ENCODE measurements around the gene SYNC.

The SYNC gene

DNA sequence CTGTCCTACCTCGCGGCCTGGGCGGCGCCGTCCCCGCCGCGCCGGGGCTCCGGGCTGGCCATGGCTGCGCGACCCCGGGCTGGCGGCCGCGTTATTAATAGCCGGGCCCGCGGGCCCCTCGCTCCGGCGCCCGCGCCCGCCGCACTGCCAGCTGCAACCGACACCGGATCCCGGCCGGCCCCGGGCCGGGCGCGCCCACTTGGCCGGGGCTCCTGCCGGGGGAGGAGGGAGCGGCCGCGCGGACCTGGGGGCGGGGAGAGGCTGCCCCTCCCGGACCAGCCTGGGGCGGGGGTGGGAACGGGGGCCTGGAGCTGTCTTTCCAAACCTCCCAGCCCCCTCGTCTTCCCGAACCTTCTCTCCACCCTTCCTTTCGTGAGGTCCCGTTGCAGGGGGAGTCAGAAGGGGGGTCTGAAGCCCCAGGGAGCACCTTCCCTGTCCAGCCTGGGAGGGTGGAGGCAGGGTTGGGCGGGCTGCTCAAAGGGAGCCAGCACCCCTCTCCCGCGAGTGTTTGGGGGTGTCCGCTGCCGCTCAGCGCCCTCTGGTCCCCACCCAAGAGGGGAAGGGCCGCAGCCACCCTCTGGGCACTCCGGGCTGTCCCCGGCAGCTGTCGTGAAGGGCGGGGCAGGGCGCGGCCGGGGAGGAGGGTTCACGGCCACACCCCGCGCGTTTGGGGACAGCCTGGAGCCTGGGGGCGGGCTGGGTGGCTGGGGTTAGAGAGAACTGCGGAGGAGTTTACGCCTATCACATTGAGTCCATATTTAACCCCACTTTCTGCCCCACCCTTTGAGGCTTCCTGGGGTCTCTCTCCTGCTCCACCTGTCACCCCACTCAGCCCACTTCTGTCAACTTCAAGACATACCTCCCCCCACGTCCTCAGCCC, at the start of gene SYNC:
Gene SYNC, minus strand, starts transcription at position 172 of the 880 bp plus-strand sequence. Its CDS starts 110 bp downstream, at position 62.
- in situ Hi-C loops (cut with MboI; ENCODE audit: low sequenced_read_pairs), result no loop called here

DNA sequence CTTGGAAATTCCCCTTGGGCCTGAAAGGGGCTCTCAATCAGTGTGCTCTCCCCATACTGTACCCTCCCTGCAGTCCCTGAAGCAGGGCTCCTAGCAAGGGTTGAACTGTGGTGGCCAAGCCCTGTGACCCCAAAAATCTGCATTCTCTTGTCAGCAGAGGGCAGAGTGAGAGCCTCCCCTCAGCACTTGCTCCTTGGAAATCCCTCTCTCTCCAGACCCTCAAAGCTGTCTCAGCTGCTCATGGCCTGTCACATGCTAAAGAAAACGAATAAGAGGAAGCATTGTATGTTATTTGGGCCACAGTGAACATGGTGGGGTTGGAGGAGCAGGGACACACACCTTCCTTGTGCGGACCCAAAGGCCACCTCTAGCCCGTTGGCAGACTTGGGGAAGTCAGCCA, 47.2 kb upstream of the SYNC start:
- in situ Hi-C loops (cut with MboI; ENCODE audit: low sequenced_read_pairs), result no loop called here

DNA sequence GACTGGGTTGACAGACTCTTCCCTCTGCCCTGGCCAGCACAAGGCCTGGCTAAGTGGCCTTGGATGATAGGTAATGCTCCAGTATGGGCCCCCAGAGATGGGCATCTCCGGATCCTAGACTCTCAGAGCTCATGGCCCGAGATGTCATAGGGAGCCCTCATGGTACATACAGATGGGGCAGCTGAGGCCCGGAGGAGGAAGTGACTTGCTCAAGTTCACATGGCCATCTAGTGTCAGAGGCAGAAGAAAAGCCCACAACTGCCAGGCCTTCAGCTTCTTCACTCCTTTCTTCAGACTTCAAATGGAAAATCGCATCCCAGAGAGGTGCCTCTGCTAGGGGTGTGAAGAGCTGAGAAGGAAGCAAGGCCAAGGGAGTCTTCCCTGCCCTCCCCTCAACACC, 46.8 kb upstream of the SYNC start:
- in situ Hi-C loops (cut with MboI; ENCODE audit: low sequenced_read_pairs), result no loop called here

DNA sequence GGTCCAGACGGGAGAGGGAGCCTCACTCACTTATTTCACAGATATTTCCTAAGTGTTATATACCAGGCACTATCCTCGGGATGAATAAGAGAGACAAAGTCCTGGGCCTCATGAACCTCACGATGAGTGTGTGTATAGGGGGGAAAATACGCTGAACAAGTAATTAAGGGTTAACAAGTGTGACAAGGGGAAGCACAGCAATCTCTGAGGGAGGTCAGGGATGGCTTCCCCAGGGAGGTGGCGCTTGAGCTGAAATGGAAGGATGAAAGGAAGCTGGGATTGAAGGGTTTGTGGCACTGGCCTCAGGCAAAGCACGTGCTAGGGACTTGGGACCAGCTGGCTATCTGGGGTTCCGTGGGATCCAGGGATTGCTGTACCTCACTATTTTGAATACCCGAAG, 46.4 kb upstream of the SYNC start:
- in situ Hi-C loops (cut with MboI; ENCODE audit: low sequenced_read_pairs), result no loop called here

DNA sequence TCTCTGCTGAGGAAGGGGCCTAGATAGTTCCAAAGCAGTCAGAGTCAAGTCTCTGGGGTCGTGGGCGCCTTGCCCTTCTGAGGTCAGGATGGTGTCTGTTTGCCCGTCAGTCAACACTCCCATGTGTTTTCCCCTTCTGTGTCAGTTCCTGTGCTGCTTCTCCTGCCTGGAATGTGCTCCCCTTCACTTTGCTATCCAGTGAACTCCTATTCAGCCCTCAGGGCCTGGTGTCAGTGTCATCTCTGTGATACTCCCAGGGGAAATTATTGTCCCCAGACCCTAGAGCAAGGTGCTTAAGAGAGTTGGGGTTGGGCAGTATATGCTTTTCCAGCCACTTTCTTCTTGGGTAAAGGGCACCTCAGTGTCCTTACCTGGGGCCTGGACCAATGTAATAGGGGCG, 45.8 kb upstream of the SYNC start:
- in situ Hi-C loops (cut with MboI; ENCODE audit: low sequenced_read_pairs), result no loop called here

DNA sequence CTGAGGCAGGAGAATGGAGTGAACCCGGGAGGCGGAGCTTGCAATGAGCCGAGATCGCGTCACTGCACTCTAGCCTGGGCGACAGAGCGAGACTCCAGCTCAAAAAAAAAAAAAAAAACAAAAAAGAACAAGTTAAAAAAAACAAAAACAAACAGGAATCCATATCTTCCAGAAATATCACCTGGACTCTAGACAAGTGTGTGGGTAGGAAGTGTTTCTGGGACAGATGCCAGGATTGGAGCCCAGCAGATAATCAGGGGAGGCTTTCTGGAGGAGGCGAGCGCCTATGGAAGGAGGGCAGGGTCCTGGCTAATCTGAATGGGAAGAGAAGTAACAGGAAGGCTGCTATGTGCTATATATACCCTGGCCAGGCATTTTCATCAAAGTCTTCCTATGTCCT, 43.6 kb upstream of the SYNC start:
- in situ Hi-C loops (cut with MboI; ENCODE audit: low sequenced_read_pairs), result no loop called here

DNA sequence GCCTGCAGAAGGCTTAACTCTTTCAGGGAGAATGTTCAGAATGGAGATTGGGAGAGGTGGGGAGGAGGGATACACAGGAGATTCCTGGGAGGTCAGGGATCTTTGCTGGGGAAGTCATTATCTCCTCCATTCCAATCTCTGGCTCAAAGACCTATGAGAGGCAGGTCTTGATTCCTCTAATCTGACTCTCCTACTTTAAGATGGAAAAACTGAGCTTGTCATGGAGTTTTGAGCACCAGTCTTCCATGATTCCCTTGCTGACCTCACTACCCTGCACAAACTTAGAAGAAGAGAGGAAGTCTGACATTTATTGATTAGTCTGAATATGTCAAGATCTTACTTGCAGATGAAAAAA, 41.5 kb upstream of the SYNC start:
- in situ Hi-C loops (cut with MboI; ENCODE audit: low sequenced_read_pairs), result no loop called here

DNA sequence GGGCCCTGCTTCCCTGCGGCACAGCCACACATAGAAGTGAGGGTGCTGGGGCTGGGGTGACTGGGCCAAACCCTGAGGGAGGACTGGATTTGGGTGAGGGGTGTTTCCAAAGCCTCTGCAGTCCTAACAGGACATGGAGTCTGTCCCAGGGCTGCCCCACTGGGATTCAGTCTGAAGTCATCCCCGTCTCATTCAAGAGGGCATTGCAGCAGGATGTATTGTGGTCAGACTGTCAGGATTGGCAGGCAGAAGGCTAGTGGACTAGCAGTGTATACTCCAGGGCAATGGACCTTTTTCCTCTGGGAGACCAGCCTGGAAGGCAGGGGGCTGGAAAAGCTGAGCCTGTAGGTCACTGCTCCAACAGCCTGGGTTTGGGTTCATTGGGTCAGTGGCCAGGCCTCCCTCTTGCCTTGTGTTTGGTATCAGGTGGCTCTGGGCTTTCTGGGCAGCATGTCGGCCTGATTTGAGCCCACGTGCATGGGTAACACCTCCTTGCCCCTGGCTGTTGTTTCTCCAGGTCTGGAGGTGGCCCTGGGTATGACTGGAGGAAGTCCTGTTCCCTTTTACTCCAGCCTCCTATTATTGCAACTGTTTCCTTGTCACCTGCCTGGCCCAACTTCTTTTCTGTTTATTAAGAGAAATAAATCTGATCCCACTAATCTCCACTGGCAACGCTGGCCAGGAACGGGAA, 41.0 kb upstream of the SYNC start:
- in situ Hi-C loops (cut with MboI; ENCODE audit: low sequenced_read_pairs), result no loop called here

DNA sequence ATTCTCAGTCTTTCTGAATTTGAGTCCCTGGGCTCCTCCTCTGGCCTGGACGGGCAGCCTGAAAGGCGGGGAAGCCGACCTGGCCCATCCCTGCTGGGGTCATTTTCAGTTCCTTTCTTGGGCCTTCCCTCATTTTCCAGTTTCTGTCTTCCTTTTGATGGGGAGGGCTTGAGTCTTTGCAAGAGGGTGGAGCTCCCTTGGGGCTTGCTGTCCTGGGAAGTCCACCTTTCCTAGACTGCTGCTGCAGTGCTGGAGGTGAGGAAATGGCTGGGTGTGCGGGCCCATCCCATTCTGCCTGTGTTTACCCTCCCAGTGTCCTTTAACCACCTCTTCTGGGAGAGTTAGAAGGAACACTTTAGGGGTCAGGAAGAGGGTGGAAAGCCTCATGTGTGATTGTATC, 40.4 kb upstream of the SYNC start:
- in situ Hi-C loops (cut with MboI; ENCODE audit: low sequenced_read_pairs), result no loop called here

DNA sequence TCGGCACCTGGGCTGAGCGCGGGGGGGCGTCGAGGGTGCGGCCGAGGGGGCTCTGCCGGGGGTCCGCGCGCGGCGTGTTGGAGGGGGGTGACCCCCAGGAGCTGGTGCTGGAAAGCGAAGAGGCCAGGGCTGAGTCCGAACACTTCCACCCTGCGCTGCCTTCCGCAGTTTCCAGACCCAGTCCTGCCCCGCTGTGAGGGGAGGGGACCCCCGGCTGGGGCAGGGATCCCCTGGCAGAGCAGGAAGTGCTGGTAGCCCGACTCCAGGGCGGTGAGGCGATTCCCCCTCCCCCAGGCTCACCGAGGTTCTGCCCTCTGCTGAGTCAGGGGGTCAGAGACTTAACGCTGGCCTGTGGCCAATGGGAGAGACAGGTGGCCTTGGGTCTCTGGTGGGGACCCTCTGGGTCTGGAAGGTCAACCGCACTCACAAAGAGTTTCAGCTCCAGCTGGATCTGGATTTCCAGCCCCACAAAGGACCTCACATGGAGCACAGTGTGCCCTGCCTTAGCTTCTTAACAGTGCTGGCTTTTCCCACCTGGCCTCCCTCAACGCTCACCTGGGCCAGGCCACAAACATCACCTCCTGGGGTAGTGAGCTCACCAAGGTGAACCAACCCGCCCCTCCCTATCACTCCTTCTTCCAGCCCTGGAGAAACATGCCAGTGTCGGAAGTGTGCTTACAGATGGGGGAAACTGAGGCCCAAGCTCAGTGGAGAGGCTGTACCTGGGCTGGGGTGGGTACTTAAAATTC, 39.8 kb upstream of the SYNC start:
- in situ Hi-C loops (cut with MboI; ENCODE audit: low sequenced_read_pairs), result no loop called here

DNA sequence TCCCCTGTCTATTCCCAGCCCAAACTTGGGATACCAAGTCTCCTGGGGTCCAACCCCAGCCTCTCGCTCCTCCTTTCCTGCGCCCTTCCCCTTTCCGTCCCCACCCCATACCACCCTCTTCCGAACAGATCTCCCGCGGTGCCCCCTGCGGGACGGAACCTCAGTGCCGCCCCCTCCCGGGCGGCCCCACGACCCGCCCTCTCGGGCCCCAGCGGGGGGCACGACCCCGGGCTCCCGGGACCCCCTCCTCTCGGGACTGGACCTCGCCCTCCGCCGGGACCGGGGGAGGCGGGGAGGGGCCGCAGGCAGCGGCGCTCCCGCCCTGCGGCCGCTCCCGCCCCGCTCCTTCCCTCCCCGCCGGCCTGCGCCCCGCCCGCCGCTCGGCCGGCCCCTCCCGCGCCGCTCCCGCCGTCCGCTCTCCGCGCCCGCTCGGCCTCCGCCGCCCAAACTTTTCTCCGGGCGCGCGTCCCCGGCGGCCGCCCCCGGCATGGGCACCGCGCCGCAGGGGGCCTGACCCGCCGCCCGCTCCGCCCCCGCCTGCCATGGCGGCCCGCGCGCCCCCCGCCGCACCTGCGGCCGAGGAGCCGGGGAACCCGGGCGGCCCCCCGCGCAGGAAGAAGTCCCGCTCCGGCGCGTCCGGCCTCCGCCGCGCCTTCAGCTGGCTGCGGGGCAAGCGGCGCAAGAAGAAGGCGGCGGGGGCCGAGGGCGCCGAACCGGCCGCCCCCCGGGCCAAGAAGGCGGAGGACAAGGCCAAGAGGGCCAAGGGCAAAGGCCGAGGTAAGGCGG, 39.0 kb upstream of the SYNC start:
- in situ Hi-C loops (cut with MboI; ENCODE audit: low sequenced_read_pairs), result no loop called here

DNA sequence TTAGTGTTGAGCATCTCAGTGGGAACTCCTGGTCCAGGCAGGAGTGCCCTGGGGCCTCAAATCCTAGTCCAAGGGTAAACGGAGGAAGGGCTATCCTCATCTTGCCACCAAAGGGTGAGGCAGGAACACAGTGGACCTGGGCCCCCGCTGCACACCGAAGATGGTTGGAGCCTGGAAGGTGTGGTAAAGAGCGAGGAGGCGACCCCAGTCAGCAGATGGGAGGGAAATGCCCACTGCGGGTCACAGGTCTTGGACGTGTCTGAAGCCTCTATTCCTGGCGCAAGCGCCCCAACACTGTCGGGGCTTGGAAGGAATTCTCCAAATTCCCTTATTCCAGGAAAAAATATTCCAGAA, 38.5 kb upstream of the SYNC start:
- in situ Hi-C loops (cut with MboI; ENCODE audit: low sequenced_read_pairs), result no loop called here

DNA sequence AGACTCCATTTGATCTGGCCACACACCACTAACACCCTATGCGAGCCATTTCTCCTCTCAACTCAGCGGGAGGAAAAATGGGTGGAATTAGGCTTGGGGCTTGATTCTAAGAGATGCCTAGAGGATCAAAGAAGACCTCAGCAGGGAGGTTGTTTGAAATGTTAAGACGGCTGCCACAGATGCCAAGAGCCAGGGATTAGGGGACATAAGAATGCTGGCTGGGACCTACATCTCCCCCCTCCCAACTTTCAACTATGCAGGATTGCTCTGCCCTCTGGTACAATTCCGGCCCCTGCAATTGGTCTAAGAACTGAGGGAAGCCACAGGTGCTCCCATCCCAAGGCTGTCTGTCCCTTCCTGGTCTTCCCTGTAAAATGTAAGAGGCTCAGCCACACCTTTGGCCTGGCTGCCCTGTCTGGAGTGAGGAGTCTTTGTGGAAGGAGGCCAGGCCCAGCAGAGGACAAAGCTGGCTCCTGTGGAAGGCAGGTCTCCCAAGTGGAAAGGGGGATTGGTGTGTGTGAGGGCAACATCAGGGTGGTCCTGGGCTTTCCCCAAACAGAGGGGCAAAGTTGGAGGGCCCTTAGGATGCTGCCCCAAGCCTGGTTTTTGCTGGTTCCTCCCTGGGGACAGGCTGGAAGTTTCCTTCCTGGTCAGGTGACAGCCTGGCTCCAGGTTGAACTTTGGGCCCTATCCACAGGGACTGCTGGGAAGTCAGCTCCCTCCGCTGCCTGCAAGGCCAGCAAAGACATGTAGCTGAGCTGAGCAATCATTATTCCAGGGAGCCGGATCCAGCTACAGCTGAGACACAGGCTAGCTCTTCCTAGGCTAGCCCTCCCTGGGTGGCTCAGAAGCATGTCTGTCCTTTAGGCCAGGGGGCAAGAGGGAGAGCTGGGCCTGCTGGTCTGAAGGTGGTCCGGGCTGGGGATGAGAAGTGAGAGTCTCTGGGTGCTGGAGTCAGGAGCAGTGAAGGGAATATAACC, 34.5 kb upstream of the SYNC start:
- in situ Hi-C loops (cut with MboI; ENCODE audit: low sequenced_read_pairs), result no loop called here

DNA sequence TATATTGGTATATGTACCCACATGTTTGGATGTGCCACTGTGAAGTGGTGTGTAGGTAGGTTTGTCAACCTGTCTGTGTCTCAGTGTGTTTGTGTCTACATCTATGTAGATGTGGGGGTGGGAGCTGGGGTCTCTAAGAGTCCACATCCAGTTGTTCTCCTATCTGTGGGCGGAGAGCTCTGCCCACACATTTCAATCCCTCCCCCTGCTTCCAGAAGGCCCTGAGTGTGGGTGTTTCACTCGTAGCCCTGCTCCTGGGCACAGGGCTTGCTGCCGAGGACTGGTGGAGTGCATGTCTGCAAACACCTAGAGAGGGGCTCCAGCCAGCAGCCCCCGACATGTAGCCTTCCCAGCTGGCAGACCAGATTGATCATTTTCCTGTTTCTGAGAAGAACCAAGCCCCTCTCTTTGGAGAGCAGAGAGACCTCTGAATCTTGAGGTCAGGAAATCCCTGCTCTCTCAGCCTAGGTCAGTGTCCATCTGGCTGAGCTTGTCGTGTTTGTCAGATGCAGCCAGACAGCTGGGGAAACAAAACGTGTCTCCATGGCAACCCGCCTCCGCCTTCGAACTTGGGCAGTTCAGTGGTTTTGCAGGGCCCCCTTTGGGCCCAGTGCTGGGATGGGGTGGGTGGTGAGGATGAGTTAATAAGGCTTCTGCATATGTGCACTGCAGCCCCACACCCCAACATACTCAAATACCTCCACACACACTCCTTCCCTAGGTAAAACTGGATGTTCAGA, 31.2 kb upstream of the SYNC start:
- in situ Hi-C loops (cut with MboI; ENCODE audit: low sequenced_read_pairs), result no loop called here

DNA sequence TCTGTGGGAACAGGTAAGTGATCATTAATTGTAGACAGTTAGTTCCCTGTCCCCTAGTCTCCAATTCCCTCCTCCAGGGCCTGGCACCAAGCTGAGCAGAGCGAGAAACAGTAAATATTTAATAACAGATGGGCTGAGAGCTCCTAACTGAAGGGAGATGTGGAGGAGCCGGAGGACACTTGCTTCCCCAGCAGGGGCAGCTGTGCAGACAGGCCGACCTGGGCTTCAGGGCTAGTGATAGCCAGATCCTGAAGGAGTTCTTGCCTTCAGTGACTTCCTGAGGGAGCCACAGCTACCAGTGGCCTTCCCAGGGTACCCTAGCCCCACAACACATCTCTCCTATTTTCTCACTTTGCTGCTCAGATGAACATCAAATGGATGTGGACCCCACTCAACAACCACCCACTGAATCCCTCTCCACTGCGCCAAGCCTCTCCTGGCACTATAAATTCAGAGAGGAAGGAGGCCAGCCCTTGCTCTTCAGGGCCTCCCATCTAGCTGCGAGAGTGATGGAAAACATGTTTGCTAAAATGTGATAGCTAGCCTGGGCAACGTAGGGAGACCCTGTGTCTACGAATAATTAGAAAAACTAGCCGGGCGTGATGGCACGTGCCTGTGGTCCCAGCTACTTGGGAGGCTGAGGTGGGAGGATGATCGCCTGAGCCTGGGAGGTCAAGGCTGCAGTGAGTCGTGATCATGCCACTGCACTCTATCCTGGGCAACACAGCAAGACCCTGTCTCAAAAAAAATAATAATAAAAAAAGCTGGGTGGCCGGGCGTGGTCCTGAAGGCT, 26.9 kb upstream of the SYNC start:
- in situ Hi-C loops (cut with MboI; ENCODE audit: low sequenced_read_pairs), result no loop called here

DNA sequence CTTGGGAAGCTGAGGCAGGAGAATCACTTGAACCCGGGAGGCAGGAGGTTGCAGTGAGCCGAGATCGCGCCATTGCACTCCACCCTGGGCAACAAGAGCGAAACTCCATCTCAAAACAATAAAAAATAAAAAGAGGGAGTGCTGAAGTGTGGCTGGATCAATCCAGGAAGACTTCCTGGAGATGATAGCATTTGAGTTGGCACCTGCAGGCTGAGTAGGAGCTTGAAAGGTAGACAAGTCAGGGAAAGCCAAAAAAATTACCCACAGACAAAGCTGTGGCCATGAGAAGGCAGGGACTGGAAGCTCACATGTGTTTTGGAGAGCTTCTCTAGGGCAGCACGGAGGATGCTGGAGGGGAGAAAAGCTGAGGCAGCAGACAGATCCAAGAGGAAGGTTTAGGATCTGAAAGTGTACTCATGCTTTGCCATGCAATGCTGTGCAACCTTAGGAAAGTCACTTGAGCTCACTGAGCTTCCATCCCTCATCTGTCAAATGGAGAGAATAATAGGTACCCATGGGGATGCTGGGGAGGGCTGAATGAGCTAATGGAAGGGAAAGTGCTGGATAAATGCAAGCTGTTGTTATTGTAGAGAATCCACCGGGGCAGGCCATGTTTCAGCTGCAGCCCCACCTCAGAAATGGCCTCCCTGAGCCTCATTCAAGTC, 26.0 kb upstream of the SYNC start:
- in situ Hi-C loops (cut with MboI; ENCODE audit: low sequenced_read_pairs), result no loop called here

DNA sequence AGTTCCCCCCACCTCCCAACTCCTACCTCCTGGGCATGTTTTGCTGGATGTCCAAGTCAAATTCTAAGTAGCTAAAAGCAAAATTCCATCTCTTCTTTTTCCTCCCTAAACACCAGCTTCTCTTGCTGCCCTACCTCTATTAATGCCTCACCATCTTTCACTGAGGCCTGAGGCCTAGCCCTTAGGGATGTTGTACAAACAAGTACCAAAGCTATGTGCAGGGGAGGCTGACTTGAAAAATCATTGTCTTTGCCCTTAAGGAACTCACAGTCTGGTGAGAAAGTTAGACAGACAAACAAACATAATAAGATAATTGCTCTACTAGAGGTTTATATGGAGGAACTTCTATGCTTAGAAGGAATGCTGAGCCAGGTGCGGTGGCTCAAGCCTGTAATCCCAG, 25.3 kb upstream of the SYNC start:
- in situ Hi-C loops (cut with MboI; ENCODE audit: low sequenced_read_pairs), result no loop called here

DNA sequence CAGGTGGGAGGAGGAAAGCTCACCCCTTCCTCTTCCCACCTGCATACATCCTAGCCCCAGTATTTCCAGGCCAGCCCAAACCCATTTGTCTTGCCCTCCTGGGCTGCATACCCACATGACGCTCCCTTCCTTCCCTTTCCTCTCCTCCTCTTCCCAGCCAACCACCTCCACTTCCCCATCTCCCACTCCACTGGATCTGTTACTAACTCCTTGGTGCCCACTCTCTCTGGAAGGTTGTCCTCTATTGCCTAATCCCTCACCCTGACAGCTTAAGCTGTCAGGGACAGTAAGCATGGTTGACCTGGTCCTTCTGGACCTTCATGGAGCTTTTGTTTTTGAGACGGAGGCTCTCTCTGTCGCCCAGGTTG, 23.0 kb upstream of the SYNC start:
- in situ Hi-C loops (cut with MboI; ENCODE audit: low sequenced_read_pairs), result no loop called here

All from HL-60/S4 treated with phorbol 12-myristate 13-acetate at 8.2 ng/mL for 4 days and 3 days (cell line).